Spinal cord (tissue), 10 donors: ENCODE measurements around the gene STXBP2. TPM values are rescaled to one million over a fixed set of nuclear protein-coding genes. Genes with fewer than 3 reads are reported as not detected.

Experiments
- DNase-seq, 6 donors: peaks; one replicate each; pipeline versions ENCODE4 v3.0.0 to v3.0.0-alpha.2; 2013 to 2015; ENCODE audit warnings: low spot score in 6 of 6, low read depth in 4 of 6
- H3K27ac ChIP-seq: one replicate; pipeline ENCODE4 v1.5.1; 2013; ENCODE audit warnings: low read depth, low read length, control low read depth
- H3K27me3 ChIP-seq: one replicate; pipeline ENCODE4 v1.6.1; 2013; ENCODE audit warnings: low read length; ENCODE audit not compliant: control insufficient read depth, insufficient read depth
- H3K36me3 ChIP-seq: one replicate; pipeline ENCODE4 v1.6.1; 2013; ENCODE audit warnings: low read length; ENCODE audit not compliant: control insufficient read depth, insufficient read depth
- H3K4me1 ChIP-seq: one replicate; pipeline ENCODE4 v1.6.1; 2013; ENCODE audit warnings: low read length; ENCODE audit not compliant: control insufficient read depth, insufficient read depth
- H3K4me3 ChIP-seq: one replicate; pipeline ENCODE4 v1.5.1; 2013; ENCODE audit warnings: low read depth, low read length, control low read depth
- H3K9me3 ChIP-seq: one replicate; pipeline ENCODE4 v1.6.1; 2013; ENCODE audit warnings: low read length; ENCODE audit not compliant: control insufficient read depth, insufficient read depth
- WGBS: methylation state at CpG from one replicate; pipeline ENCODE4 v1.1.5; 2013; ENCODE audit warnings: missing lambda C conversion rate; ENCODE audit not compliant: insufficient coverage; 5-methylcytosine and 5-hydroxymethylcytosine counted together
- polyA plus RNA-seq, 2 donors: library from polyadenylated mRNA; unstranded; fragments of 120-200 nt; gene quantifications; one replicate each; pipeline ENCODE4 v1.2.1, GENCODE V29; 2013; ENCODE audit not compliant: insufficient read length in 2 of 2
- total RNA-seq, 2 donors: library from RNA; depleted of rRNA in 1 of 2; stranded (reverse); fragments of 120-200 nt in 1 of 2; fragments of >200 nt in 1 of 2; gene quantifications; one replicate each; pipeline versions ENCODE4 v1.2.3 to v1.2.4, GENCODE V29; 2013 to 2014
- donor health status: healthy.

STXBP2 gene
- total and polyA plus RNA-seq, 4 donors = 4.4 to 14.0 (median 10.6) TPM

DNA sequence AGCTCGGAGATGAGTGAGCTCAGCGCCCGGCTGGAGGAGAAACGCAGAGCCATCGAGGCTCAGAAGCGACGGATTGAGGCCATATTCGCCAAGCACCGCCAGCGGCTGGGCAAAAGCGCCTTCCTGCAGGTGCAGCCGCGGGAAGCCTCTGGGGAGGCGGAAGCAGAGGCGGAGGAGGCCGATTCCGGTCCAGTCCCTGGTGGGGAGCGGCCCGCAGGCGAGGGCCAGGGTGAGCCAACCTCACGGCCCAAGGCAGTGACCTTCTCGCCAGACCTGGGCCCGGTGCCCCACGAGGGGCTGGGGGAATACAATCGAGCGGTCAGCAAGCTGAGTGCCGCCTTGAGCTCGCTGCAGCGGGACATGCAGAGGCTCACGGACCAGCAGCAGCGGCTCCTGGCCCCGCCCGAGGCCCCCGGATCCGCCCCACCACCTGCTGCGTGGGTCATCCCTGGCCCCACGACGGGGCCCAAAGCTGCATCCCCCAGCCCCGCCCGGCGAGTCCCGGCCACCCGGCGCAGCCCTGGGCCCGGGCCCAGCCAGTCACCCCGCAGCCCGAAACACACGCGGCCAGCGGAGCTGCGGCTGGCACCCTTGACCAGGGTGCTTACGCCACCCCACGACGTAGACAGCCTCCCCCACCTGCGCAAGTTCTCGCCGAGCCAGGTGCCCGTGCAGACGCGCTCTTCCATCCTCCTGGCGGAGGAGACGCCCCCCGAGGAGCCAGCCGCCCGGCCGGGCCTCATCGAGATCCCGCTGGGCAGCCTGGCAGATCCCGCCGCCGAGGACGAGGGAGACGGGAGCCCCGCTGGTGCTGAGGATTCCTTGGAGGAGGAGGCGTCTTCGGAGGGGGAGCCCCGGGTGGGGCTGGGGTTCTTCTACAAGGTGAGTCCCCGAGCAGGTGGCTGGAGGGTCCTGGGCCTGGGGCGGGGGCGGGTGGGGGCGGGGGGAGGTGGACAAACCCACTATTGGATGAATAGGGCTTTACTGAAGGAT is 24.3 kb upstream of the STXBP2 start:
- H3K9me3 ChIP-seq = no peaks in the 10 kb centered on the region
- H3K27ac ChIP-seq = no peak overlapping the region
- DNase-seq = no peak
- no peaks in the 10 kb centered on the region for H3K4me1 ChIP-seq
- 91% methylated on average over 64 of the region's 81 CpGs for WGBS
- H3K27me3 ChIP-seq = no peaks in the 10 kb centered on the region
- no peak overlapping the region for H3K4me3 ChIP-seq
- H3K36me3 ChIP-seq = peaks cover 88% of the 10 kb centered on the region

DNA sequence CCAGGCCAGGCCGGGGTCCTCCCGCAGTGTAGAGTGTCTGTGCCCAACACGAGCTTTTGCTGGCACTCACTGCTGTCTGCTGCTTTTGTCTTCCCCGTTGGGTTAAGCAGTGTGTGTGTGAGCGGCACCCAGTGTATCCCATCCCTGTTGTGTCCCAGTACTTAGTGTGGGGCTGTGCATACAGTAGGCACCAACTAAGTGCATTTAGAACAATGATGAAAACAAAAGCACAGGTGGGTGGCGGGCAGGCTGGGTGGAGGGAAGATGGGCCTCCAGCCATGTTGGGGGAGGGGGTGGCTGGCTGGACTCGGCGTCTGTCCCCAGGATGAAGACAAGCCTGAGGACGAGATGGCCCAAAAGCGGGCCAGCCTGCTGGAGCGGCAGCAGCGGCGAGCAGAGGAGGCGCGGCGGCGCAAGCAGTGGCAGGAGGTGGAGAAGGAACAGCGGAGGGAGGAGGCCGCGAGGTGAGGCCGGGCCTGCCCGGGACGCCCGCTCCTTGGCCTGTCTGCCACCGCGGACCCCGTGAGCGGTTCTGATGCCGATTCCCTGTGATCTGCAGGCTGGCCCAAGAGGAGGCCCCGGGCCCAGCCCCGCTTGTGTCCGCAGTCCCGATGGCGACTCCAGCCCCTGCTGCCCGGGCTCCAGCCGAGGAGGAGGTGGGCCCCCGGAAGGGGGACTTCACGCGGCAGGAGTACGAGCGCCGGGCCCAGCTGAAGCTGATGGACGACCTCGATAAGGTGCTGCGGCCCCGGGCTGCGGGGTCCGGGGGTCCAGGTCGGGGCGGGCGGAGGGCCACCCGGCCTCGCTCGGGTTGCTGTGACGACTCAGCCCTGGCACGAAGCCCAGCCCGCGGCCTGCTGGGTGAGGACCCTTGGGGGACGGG is 21.8 kb upstream of the STXBP2 start:
- DNase-seq = no peak
- Histone ChIP-seq H3K36me3 (peaks cover 94% of the 10 kb centered on the region), H3K27me3 (no peaks in the 10 kb centered on the region), H3K4me3 (no peak overlapping the region), H3K9me3 (no peaks in the 10 kb centered on the region), H3K27ac (no peak overlapping the region), H3K4me1 (no peaks in the 10 kb centered on the region)
- 89% methylated on average over 54 of the region's 59 CpGs for WGBS

DNA sequence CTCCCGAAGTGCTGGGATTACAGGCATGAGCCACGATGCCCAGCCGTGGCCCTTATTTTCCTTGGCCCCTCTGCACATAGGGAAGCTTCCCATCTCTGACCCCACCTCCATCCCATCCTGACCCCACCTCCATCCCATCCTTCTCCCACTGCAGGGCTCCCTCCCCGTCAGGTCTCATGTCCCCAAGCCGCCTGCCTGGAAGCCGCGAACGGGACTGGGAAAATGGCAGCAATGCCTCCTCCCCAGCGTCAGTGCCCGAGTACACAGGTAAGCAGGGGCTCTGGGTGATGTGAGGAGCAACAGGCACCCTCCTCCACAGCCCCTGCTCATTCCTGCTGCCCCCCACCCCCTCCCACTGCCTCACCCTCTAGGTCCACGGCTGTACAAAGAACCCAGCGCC is 19.7 kb upstream of the STXBP2 start:
- H3K27me3 ChIP-seq = no peaks in the 10 kb centered on the region
- H3K4me1 ChIP-seq = no peaks in the 10 kb centered on the region
- WGBS = 84% methylated on average over 4 of the region's 12 CpGs
- no peak overlapping the region for H3K27ac ChIP-seq
- H3K4me3 ChIP-seq = no peak overlapping the region
- no peaks in the 10 kb centered on the region for H3K9me3 ChIP-seq
- no peak for DNase-seq
- peaks cover 94% of the 10 kb centered on the region for H3K36me3 ChIP-seq

DNA sequence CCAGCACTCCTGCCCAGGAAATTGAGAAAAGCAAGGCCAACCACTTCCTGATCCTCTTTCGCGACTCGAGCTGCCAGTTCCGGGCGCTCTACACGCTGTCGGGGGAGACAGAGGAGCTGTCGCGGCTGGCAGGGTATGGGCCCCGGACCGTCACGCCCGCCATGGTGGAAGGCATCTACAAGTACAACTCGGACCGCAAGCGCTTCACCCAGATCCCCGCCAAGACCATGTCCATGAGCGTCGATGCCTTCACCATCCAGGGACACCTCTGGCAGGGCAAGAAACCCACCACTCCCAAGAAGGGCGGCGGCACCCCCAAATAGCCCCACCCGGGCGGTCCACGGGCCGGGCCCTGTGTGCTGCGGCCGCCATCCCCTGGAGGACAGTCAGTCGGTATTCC is 19.2 kb upstream of the STXBP2 start:
- H3K27ac ChIP-seq = no peak overlapping the region
- no peaks in the 10 kb centered on the region for H3K4me1 ChIP-seq
- no peaks in the 10 kb centered on the region for H3K9me3 ChIP-seq
- H3K27me3 ChIP-seq = no peaks in the 10 kb centered on the region
- peaks cover 94% of the 10 kb centered on the region for H3K36me3 ChIP-seq
- no peak overlapping the region for H3K4me3 ChIP-seq
- 88% methylated on average over 26 of the region's 28 CpGs for WGBS
- DNase-seq = no peak

DNA sequence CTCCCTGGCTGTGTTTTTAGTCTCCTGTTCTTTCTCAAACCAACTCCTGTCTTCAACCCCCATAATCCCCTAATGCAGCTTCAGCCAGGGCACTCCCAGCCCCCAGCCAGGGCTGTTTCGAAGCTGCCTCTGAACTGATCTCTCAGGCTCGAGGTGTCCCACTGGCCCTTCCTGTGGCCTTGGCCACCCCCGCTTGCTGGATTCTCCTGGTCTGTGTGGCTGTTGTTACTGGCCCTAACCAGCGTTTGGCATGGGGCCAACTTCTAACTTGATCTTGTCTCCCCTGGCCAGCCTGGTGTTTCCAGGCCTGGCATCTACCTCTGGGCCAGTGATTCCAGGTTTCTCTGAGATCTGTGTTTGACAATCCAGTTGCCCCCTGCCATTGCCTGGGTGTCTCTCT is 18.6 kb upstream of the STXBP2 start:
- Histone ChIP-seq H3K27ac (no peak overlapping the region), H3K9me3 (no peaks in the 10 kb centered on the region), H3K4me1 (no peaks in the 10 kb centered on the region), H3K4me3 (no peak overlapping the region), H3K27me3 (no peaks in the 10 kb centered on the region), H3K36me3 (peaks cover 97% of the 10 kb centered on the region)
- WGBS = 74% methylated on average over 4 of the region's 4 CpGs
- no peak for DNase-seq

DNA sequence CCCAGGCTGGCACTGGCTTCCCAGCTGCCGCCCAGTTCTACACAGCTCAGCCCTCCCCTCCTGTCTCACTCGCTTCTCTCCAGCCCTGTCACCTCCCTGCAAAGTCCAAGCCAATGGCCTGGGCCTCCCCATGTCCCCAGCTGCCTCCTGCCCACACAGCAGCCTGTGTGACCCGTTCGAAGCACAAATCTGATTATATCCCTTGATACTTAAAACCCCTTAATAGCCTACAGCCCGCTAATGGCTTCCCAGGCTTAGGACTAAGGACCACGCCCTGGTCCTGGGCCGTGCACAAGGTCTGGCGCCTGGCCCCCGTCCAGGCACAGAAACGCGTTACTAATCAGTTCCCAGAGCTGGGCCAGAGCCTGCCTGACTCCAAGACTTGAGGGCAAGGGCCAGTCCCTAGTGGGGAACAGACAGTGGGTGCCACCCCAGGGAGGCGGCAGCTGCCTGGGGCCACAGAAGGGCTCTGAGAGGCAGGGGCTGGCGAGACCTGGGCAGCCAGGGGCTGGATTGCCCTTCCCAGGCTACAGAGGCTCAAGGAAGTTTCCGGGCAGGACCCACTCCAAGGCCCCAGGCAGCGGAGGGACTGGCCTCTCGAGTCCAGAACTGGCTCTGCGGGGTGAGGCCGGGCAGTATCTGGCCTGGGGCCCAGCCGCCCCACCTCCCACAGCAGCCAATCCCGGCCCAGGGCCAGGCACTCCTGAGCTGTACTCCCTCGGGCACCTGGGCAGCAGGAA is 18.0 kb upstream of the STXBP2 start:
- peaks cover 97% of the 10 kb centered on the region for H3K36me3 ChIP-seq
- H3K9me3 ChIP-seq = no peaks in the 10 kb centered on the region
- no peak overlapping the region for H3K4me3 ChIP-seq
- DNase-seq = no peak
- WGBS = 88% methylated on average over 17 of the region's 21 CpGs
- H3K27me3 ChIP-seq = no peaks in the 10 kb centered on the region
- H3K4me1 ChIP-seq = no peaks in the 10 kb centered on the region
- H3K27ac ChIP-seq = no peak overlapping the region

DNA sequence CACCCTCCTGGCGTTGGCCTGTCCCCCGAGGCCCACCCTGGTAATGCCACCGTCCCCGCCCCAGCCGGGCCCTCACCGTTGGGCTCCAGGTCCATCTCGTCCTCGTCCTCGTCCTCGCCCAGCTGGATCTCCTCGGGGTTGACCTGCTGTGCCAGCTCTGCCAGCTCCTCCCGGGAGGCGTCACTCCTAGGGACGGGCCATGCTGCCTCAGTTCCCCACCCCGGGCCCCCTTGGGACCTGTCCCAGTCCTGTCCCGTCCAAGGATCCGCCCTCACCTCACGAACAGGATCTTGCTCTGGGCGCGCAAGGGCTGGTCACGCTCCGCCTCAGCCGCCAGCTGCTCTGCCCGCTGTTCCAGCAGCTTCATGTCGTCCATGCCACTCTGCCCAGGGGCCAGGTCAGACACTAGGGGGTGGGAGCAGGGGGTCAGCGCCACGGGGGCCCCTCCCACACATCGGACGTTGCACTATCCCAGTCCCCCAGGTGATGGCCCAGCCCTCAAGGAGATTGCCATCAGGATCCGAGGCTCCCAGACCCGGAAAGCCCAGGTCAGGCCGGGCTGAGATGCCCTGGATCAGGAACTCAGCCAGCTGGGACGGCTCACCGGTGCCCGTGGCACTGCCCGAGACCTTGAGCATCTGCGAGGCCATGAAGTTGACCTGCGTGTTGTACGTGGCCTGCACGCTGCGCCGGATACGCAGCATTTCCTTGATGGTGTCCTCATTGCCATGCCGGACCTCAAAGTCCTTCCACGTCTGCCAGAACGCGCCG is 17.1 kb upstream of the STXBP2 start:
- 92% methylated on average over 45 of the region's 48 CpGs for WGBS
- Histone ChIP-seq H3K27ac (no peak overlapping the region), H3K27me3 (no peaks in the 10 kb centered on the region)

DNA sequence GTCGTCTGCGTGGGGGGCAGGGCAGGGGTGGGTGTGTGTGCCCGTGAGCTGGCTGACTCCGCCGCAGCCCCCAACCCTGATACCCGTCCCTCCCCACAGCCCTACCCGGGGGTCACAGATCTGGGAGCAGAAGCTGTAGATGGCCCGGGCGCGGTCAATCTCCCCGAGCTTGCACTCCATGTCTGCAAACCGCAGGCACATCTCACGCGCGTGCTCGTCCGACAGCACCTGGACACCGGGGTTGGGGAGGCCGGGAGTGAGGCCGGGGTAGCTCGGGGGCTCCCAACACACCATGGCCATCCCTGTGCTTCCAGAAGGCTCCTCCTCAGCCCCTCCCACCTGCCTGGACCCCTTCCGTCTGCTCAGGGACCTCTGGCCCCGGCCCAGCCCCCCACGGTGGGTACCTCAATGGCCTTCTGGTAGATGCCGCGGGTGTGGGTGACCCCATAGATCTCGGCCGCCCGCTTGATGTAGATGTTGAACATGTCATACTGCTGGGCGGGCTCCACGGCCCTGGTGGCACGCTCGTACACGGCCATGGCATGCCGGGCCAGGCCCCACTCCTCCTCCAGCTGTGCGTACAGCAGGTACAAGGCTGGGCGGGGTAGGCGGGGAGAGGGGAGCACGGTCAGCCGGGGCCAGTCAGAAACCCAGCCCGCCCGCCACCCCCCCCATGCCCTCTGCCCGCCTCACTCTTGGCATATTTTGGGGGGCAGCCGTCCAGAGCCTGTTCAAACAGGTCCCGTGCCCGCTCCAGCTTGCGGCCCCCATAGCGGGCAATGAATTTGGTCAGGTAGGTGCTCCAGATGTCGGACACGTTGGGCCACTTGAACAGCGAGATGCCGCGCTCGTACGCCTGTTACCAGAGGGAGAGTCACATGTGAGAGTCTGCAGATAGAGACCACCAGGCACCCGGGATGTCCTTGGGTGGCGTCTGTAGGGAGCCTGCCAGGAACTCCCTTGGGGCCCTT is 16.2 kb upstream of the STXBP2 start:
- H3K27me3 ChIP-seq = no peaks in the 10 kb centered on the region
- DNase-seq = no peak
- no peaks in the 10 kb centered on the region for H3K9me3 ChIP-seq
- H3K27ac ChIP-seq = no peak overlapping the region
- WGBS = 95% methylated on average over 48 of the region's 57 CpGs
- H3K4me3 ChIP-seq = no peak overlapping the region
- H3K4me1 ChIP-seq = no peaks in the 10 kb centered on the region
- peaks cover 99% of the 10 kb centered on the region for H3K36me3 ChIP-seq

More for the DNA sequence above, 17.1 kb upstream of the STXBP2 start:
- H3K9me3 ChIP-seq = no peaks in the 10 kb centered on the region
- peaks cover 99% of the 10 kb centered on the region for H3K36me3 ChIP-seq
- H3K4me3 ChIP-seq = no peak overlapping the region
- DNase-seq = no peak
- H3K4me1 ChIP-seq = no peaks in the 10 kb centered on the region
